Heart left ventricle (tissue), 13 donors: ENCODE data around the gene TNFRSF9.

ENCODE experiments used
- POLR2A ChIP-seq, 2 donors: fragments of 450-650 bp; IDR thresholded peaks; one replicate each; pipeline ENCODE4 v1.6.1; 2017; ENCODE audit warnings: antibody characterized with exemption in 2 of 2, mild to moderate bottlenecking in 2 of 2, moderate library complexity in 2 of 2
- TF ChIP-seq, protein P1 (sequence below), 12 donors: fragments of 200-600 bp; sonication (generic) in 4 of 12; IDR thresholded peaks; one replicate each; pipeline versions ENCODE4 v1.5.0 to v1.8.0; 2018 to 2022; ENCODE audit warnings: antibody characterized with exemption in 12 of 12, mild to moderate bottlenecking in 5 of 12
- donor health status: ischemic (EF 13 %, LVEDD 7.1; RV severe dilation, severe dysfunction).
- donor health status: DM: no; HTN: yes; CAD: no.
- donor health status: DM: no; HTN: no; CAD: no.
- donor health status: ischemic (EF 25% LVEDD 6.9; RV normal size, moderate dysfunction).
- donor health status: ischemic (EF 25% LVEDD 5.7; RV mildly dilated, moderate dysfunction).
- donor health status: ischemic (EF 35%, LVEDD 5.7; RV mildly dilated, moderate dysfunction).
- donor health status: nonischemic (EF 11% LVEDD 7.7; RV severe dilation, severe dysfunction).
- donor health status: DM: yes; HTN: yes; CAD: no.
- donor health status: PGD.
- donor health status: ischemic (EF 29% LVEDD 5.4; RV normal size, mild dysfunction).
- donor health status: nonischemic (EF 23%, LVEDD 6.1; RV moderate dilation, normal function).

DNA sequence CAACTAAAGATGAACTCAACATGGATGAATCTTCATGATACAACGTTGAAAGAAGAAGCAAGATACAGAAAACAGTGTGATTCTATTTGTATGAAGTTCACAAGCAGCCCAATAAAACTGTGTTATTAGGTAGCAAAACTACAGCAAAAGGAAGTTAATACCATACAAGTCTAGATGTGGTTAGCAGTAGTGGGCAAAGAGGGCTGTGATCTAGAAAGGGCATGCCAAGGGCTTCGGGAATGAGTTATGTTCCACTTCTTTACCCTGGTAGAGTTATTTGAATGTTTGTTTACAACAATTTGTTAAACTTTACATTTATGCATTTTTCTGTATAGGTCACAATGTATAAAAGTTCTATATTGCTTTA is 9.2 kb downstream of the TNFRSF9 start:
- TF ChIP-seq, protein P1, sequence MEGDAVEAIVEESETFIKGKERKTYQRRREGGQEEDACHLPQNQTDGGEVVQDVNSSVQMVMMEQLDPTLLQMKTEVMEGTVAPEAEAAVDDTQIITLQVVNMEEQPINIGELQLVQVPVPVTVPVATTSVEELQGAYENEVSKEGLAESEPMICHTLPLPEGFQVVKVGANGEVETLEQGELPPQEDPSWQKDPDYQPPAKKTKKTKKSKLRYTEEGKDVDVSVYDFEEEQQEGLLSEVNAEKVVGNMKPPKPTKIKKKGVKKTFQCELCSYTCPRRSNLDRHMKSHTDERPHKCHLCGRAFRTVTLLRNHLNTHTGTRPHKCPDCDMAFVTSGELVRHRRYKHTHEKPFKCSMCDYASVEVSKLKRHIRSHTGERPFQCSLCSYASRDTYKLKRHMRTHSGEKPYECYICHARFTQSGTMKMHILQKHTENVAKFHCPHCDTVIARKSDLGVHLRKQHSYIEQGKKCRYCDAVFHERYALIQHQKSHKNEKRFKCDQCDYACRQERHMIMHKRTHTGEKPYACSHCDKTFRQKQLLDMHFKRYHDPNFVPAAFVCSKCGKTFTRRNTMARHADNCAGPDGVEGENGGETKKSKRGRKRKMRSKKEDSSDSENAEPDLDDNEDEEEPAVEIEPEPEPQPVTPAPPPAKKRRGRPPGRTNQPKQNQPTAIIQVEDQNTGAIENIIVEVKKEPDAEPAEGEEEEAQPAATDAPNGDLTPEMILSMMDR (IDR thresholded peaks at IDR 0.05) = no peak
- TF ChIP-seq POLR2A (IDR thresholded peaks at IDR 0.05) = no peak
